Suprapubic skin (tissue), 4 donors: Measurements from ENCODE around the gene PDE7B.

Source experiments
- CTCF ChIP-seq, 2 donors: fragments of 200-600 bp in 1 of 2; fragments of 450-650 bp in 1 of 2; sonication (generic) in 1 of 2; IDR thresholded peaks; one replicate each; pipeline ENCODE4 v1.5.1; 2016 to 2019; ENCODE audit warnings: antibody characterized with exemption in 2 of 2, mild to moderate bottlenecking in 1 of 2, moderate library complexity in 1 of 2
- EP300 ChIP-seq: sonication (generic); formaldehyde crosslinking; IDR thresholded peaks from one replicate; pipeline ENCODE4 v1.6.1; 2017; ENCODE audit warnings: antibody characterized with exemption
- POLR2A ChIP-seq, 2 donors: fragments of 450-650 bp; IDR thresholded peaks; one replicate each; pipeline ENCODE4 v1.6.1; 2017; ENCODE audit warnings: antibody characterized with exemption in 2 of 2, mild to moderate bottlenecking in 2 of 2, moderate library complexity in 2 of 2
- POLR2AphosphoS5 ChIP-seq, 3 donors: sonication (generic); formaldehyde crosslinking; IDR thresholded peaks; one replicate each; pipeline ENCODE4 v1.6.1; 2017; ENCODE audit warnings: antibody characterized with exemption in 3 of 3

DNA sequence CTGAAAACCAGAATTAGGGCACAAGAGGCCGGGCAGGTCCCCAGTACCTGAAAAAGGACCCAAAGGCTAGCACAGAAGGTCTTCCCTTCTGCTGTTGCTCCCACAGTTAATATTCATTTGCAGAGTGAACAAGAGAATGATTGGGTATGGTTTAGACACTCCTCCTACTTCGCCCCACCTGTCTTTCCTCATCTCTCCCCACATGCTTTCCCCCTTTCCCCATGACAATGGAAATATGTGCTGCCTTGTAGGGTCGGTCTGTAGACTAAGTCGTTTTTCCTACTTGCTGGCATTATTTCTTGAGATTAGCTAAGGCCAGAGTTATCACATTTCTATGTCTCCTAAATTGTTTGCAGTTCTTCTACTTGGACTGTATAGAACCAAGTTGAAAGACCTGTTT lies 181.9 kb downstream of the PDE7B start:
- TF ChIP-seq CTCF (IDR thresholded peaks at IDR 0.05): no peak
- TF ChIP-seq POLR2AphosphoS5 (IDR thresholded peaks at IDR 0.05): no peak
- no peak for TF ChIP-seq EP300
- TF ChIP-seq POLR2A (IDR thresholded peaks at IDR 0.05): no peak
